ENCODE measurements around the gene HSD11B2.

Gene HSD11B2

DNA sequence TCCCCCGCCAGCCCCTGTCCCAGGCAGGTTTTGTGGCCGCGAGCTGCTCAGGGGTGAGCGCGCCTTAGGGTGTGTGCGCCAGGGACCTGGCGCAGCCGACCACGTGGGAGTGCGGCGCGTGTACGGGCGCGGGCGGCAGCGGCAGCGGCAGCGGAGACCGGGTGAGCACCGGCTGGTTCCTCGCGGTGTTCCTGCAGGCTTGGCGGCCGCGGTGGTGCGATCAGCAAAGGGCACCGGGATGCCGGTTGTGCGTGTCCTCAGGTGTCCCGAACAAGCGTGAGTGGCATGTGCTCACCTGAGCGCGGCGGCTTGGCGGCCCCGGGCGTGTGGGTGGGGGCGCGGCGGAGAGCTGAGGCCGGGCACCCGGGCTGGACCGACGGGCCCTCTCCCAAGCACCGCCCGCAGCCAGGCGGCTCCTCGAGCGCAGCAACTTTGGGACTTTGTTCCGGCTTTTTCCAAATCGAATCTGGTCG lies 381 bp upstream of the HSD11B2 start:
- peak overlapping the region; percentile 74 for H3K4me3 ChIP-seq
- TF ChIP-seq, protein P1, sequence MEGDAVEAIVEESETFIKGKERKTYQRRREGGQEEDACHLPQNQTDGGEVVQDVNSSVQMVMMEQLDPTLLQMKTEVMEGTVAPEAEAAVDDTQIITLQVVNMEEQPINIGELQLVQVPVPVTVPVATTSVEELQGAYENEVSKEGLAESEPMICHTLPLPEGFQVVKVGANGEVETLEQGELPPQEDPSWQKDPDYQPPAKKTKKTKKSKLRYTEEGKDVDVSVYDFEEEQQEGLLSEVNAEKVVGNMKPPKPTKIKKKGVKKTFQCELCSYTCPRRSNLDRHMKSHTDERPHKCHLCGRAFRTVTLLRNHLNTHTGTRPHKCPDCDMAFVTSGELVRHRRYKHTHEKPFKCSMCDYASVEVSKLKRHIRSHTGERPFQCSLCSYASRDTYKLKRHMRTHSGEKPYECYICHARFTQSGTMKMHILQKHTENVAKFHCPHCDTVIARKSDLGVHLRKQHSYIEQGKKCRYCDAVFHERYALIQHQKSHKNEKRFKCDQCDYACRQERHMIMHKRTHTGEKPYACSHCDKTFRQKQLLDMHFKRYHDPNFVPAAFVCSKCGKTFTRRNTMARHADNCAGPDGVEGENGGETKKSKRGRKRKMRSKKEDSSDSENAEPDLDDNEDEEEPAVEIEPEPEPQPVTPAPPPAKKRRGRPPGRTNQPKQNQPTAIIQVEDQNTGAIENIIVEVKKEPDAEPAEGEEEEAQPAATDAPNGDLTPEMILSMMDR (IDR thresholded peaks at IDR 0.05): no peak
- DNase-seq (ENCODE audit: low spot score): no peak
- peak overlapping the region in 1 of 2 donors; percentile 71 for H3K27ac ChIP-seq

DNA sequence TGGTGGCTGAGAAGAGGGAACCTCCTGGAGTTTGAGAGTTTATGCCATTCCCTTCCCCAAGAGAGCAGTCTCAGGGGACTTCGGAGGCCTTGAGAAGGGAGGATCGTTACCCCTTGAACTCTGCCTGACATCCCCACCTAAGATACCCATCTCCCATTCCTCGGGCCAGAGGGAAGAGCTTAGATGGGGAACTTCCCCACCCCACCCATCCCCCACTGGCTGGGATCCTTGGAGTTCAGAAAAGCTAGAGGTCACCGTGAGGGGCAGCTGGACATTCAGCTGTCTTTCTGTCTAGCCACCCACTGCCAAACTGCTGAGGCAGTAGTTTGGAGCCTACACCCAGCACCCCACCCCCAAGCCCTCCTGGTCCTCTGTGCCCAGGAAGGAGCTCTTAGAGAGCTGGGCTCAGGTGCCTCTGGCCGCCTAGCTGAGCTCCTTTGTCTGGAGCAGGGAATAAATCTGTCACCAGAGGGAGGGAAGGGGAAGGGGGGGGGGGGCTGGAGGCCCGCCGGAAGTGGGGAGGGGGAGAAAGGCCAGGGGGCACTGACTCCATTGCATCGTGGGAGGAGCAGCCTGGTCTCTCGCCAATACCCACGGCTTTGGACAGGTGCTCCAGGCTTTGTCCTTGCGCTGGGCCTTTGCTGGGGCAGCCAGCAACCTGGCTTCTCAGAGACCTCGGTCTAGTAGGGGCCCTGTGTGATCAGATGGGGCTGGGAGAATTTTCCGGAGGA lies 1.0 kb downstream of the HSD11B2 start:
- no peak for DNase-seq (ENCODE audit: low spot score)
- peak overlapping the region; percentile 74 for H3K4me3 ChIP-seq
- TF ChIP-seq, protein P1 (IDR thresholded peaks at IDR 0.05): no peak
- peak overlapping the region in 1 of 2 donors; percentile 71 for H3K27ac ChIP-seq

DNA sequence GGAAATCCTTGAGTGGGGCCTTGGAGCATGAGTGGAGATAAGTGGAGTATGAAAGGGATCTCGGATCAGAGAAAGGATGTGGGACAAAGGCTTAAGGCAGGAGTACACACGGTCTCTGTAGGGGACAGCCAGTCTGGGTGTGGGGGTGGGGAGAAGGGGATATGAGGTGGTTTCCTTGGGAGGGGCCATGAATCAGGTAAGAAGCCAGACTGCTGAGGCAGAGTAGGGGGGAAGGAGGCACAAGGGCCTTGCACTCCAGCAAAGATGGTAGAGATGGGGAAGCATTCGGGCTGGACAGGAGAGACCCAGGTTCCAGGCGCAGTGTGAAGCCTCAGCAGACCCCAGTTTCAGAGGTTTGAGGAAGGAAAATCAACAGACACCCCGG lies 1.6 kb downstream of the HSD11B2 start:
- Histone ChIP-seq H3K4me3 (no peak overlapping the region), H3K27ac (no peak overlapping the region)
- TF ChIP-seq, protein P1 (IDR thresholded peaks at IDR 0.05): no peak
- DNase-seq (ENCODE audit: low spot score): no peak

DNA sequence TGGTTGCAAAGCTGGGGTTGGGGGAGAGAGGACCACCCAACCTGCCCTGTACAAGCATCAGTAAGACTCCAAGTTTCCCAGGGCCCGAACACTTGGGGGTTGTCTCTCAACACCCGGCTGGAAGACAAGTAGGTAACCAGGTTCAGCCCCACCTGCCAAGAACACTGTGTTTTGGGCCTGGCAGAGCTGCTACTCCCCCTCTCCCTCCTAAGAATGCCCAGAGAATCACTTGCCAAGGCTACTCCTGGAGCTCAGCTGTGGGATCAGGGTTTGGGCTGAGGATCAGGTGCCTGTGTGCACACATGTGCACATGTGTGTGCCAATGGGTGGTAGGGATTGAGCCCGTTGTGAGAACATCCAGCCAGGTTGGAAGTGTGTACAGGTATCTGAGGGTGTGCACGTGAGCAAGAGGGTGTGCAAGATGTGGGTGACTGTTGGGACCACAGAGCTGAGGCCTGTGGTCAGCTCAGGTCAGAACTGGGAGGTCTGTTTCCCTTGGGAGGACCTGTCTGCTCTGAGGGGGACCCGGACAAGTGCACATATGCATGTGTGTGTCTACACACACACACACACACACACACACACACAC lies 2.3 kb downstream of the HSD11B2 start:
- H3K4me3 ChIP-seq: no peak overlapping the region
- DNase-seq (ENCODE audit: low spot score): no peak
- H3K27ac ChIP-seq: no peak overlapping the region
- TF ChIP-seq, protein P1 (IDR thresholded peaks at IDR 0.05): no peak

DNA sequence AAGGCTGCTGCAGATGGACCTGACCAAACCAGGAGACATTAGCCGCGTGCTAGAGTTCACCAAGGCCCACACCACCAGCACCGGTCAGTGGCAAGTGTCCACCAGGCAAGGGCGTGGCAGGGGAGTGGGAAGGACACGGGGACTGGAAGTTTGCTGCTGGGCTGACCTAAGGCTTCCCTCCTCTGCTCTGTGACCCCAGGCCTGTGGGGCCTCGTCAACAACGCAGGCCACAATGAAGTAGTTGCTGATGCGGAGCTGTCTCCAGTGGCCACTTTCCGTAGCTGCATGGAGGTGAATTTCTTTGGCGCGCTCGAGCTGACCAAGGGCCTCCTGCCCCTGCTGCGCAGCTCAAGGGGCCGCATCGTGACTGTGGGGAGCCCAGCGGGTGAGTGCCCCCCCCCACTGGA lies 4.8 kb downstream of the HSD11B2 start:
- TF ChIP-seq, protein P1 (IDR thresholded peaks at IDR 0.05): no peak
- H3K4me3 ChIP-seq: no peak overlapping the region
- DNase-seq (ENCODE audit: low spot score): no peak
- no peak overlapping the region for H3K27ac ChIP-seq

DNA sequence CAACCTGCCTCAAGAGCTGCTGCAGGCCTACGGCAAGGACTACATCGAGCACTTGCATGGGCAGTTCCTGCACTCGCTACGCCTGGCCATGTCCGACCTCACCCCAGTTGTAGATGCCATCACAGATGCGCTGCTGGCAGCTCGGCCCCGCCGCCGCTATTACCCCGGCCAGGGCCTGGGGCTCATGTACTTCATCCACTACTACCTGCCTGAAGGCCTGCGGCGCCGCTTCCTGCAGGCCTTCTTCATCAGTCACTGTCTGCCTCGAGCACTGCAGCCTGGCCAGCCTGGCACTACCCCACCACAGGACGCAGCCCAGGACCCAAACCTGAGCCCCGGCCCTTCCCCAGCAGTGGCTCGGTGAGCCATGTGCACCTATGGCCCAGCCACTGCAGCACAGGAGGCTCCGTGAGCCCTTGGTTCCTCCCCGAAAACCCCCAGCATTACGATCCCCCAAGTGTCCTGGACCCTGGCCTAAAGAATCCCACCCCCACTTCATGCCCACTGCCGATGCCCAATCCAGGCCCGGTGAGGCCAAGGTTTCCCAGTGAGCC lies 5.8 kb downstream of the HSD11B2 start:
- Histone ChIP-seq H3K4me3 (no peak overlapping the region), H3K27ac (no peak overlapping the region)
- TF ChIP-seq, protein P1 (IDR thresholded peaks at IDR 0.05): no peak
- DNase-seq (ENCODE audit: low spot score): no peak

Data from coronary artery (tissue), 2 donors.